ENCODE data around the gene HSDL2.

- no peak for TF ChIP-seq POLR2A (IDR thresholded peaks at IDR 0.05)
- TF ChIP-seq, protein P1, sequence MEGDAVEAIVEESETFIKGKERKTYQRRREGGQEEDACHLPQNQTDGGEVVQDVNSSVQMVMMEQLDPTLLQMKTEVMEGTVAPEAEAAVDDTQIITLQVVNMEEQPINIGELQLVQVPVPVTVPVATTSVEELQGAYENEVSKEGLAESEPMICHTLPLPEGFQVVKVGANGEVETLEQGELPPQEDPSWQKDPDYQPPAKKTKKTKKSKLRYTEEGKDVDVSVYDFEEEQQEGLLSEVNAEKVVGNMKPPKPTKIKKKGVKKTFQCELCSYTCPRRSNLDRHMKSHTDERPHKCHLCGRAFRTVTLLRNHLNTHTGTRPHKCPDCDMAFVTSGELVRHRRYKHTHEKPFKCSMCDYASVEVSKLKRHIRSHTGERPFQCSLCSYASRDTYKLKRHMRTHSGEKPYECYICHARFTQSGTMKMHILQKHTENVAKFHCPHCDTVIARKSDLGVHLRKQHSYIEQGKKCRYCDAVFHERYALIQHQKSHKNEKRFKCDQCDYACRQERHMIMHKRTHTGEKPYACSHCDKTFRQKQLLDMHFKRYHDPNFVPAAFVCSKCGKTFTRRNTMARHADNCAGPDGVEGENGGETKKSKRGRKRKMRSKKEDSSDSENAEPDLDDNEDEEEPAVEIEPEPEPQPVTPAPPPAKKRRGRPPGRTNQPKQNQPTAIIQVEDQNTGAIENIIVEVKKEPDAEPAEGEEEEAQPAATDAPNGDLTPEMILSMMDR (IDR thresholded peaks at IDR 0.05), result no peak
Measured at GRCh38 chr9:112506571-112506970, 126.7 kb downstream of the HSDL2 start.

Data from heart left ventricle (tissue), 13 donors.